Small intestine (tissue), 16 donors: ENCODE data around the gene KCNC3. TPM values are rescaled to one million over a fixed set of nuclear protein-coding genes. Genes with fewer than 3 reads are reported as not detected.

Experiments
- DNase-seq, 2 donors: peaks; one replicate each; pipeline versions ENCODE4 v3.0.0 to v3.0.0-alpha.2; 2013
- FAIRE-seq: peaks from 2 replicates; lab custom pipeline; 2012; peaks lifted over from hg19 to GRCh38; lab: Jason Lieb, UNC
- H3K27ac ChIP-seq, 3 donors: one replicate each; pipeline ENCODE4 v1.5.1; 2013; ENCODE audit warnings: low read length in 2 of 3, mild to moderate bottlenecking in 2 of 3, control low read depth in 1 of 3, inconsistent platforms in 1 of 3, low read depth in 1 of 3, moderate library complexity in 1 of 3
- H3K27me3 ChIP-seq, 3 donors: one replicate each; pipeline ENCODE4 v1.6.1; 2013; ENCODE audit warnings: low read length in 3 of 3, inconsistent platforms in 1 of 3; ENCODE audit not compliant: control insufficient read depth in 3 of 3, insufficient read depth in 3 of 3
- H3K36me3 ChIP-seq, 3 donors: one replicate each; pipeline ENCODE4 v1.6.1; 2013; ENCODE audit warnings: low read length in 3 of 3, inconsistent platforms in 1 of 3, low read depth in 1 of 3, mild to moderate bottlenecking in 1 of 3, moderate library complexity in 1 of 3; ENCODE audit not compliant: control insufficient read depth in 3 of 3, insufficient read depth in 2 of 3
- H3K4me1 ChIP-seq, 3 donors: one replicate each; pipeline ENCODE4 v1.6.1; 2013; ENCODE audit warnings: low read length in 2 of 3, inconsistent platforms in 1 of 3, low read depth in 1 of 3, mild to moderate bottlenecking in 1 of 3, moderate library complexity in 1 of 3; ENCODE audit not compliant: control insufficient read depth in 3 of 3, insufficient read depth in 2 of 3
- H3K4me3 ChIP-seq, 3 donors: one replicate each; pipeline ENCODE4 v1.5.1; 2013; ENCODE audit warnings: low read length in 3 of 3, control low read depth in 1 of 3, inconsistent platforms in 1 of 3, low read depth in 1 of 3, mild to moderate bottlenecking in 1 of 3, moderate library complexity in 1 of 3
- H3K9me3 ChIP-seq, 2 donors: one replicate each; pipeline ENCODE4 v1.6.1; 2013; ENCODE audit warnings: low read depth in 1 of 2, low read length in 1 of 2; ENCODE audit not compliant: control insufficient read depth in 2 of 2, insufficient read depth in 1 of 2
- WGBS, 3 donors: extraction: QIAGEN DNeasy Blood & Tissue Kit; methylation state at CpG; one replicate each; pipeline ENCODE4 v1.1.7; 2013; 5-methylcytosine and 5-hydroxymethylcytosine counted together
- long read RNA-seq, 10 donors: transcript quantifications; one replicate each; lab custom pipeline, GENCODE V29; 2026
- polyA plus RNA-seq, 4 donors: library from polyadenylated mRNA; stranded (reverse) in 3 of 4; unstranded in 1 of 4; fragments of 200-250 nt in 3 of 4; fragments of 120-200 nt in 1 of 4; gene quantifications; one replicate each; pipeline versions ENCODE4 v1.2.1 to v1.2.3, GENCODE V29; 2013
- donor health status: healthy with polysubstance abuse.
- donor health status: control.
- donor health status: control.
- donor health status: Bipolar disorder and iron deficiency.
- donor health status: healthy.

The KCNC3 gene
- 1 to 10 TPM in 1 of 4 donors, under 1 TPM in 3; 0.22 to 1.6 (median 0.43) TPM for polyA plus RNA-seq
- long read RNA-seq, donor 1: 0 reads
- long read RNA-seq, donor 2: 0 reads
- long read RNA-seq, donor 3: 0 reads
- long read RNA-seq, donor 4: 0 reads
- long read RNA-seq, donor 5: 0 reads
- long read RNA-seq, donor 6: 0 reads
- long read RNA-seq, donor 7: 0 reads
- long read RNA-seq, donor 8: 0 reads
- long read RNA-seq, donor 9: 0 reads
- long read RNA-seq, donor 10: 0 reads

- 1 to 2% (median 1%) methylated on average over 43 of the region's 43 CpGs for WGBS, 3 donors
- Histone ChIP-seq H3K36me3 (no peaks in the 10 kb centered on the region), H3K27me3 (peaks cover 0 to 69% (median 23%) of the 10 kb centered on the region in 3 donors), H3K4me3 (peak within 1 kb of the TSS in 2 of 3 donors; percentile 24 to 50), H3K4me1 (peaks cover 3 to 52% (median 3%) of the 10 kb centered on the region in 3 donors), H3K9me3 (peaks cover 0 to 5% of the 10 kb centered on the region in 2 donors), H3K27ac (peak within 1 kb of the TSS in 2 of 3 donors; percentile 35 to 47)
- DNase-seq: peak; percentile 97
- no peak for FAIRE-seq
Measured at GRCh38 chr19:50329146-50329925, at the start of gene KCNC3. Gene KCNC3 (minus strand): TSS chr19:50329377. CDS start chr19:50329082, 295 bp downstream.

DNA sequence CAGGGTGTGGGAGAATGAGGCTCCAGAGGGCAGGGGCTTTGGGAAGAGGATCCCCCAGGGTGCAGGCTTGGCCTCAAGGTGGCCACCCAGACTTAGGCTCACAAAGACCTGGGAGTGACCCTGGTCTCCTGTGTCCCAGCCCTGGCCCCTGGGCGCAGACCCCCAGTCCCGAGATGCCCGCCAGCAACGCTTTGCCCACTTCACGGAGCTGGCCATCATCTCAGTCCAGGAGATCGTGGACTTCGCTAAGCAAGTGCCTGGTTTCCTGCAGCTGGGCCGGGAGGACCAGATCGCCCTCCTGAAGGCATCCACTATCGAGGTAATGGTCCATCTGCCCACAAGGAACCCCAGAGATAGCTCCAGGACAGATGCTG, 49.7 kb upstream of the KCNC3 start:
- H3K4me1 ChIP-seq: no peaks in the 10 kb centered on the region
- no peak overlapping the region for H3K27ac ChIP-seq
- H3K4me3 ChIP-seq: no peak overlapping the region
- H3K36me3 ChIP-seq: peaks cover 13 to 61% (median 16%) of the 10 kb centered on the region in 3 donors
- FAIRE-seq (no peak), DNase-seq (no peak)
- no peaks in the 10 kb centered on the region for H3K27me3 ChIP-seq
- 94 to 96% (median 95%) methylated on average over 10 of the region's 10 CpGs for WGBS, 3 donors
- H3K9me3 ChIP-seq: no peaks in the 10 kb centered on the region

GRCh38 chr19:50378169-50378862, 49.1 kb upstream of the KCNC3 start:
- DNase-seq (no peak), FAIRE-seq (no peak)
- H3K9me3 ChIP-seq: no peaks in the 10 kb centered on the region
- no peak overlapping the region for H3K27ac ChIP-seq
- H3K4me3 ChIP-seq: no peak overlapping the region
- WGBS, 3 donors: 94 to 95% (median 94%) methylated on average over 36 of the region's 36 CpGs
- no peaks in the 10 kb centered on the region for H3K27me3 ChIP-seq
- no peaks in the 10 kb centered on the region for H3K4me1 ChIP-seq
- peaks cover 13 to 61% (median 16%) of the 10 kb centered on the region in 3 donors for H3K36me3 ChIP-seq

DNA sequence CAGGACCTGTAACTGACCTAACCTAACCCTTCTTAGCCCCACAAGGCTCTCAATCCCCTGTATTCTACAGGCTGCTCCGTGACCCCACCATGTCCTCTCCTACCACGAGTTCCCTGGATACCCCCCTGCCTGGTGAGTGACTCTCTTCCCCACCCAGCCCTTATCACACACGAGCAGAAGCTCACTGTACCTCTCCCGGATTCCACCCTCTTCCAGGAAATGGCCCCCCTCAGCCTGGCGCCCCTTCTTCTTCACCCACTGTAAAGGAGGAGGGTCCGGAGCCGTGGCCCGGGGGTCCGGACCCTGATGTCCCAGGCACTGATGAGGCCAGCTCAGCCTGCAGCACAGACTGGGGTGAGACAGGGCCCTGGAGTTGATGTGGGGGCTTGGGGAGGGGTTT, 48.3 kb upstream of the KCNC3 start:
- FAIRE-seq: no peak
- no peaks in the 10 kb centered on the region for H3K4me1 ChIP-seq
- no peak for DNase-seq
- H3K4me3 ChIP-seq: no peak overlapping the region
- H3K36me3 ChIP-seq: peaks cover 11 to 53% (median 13%) of the 10 kb centered on the region in 3 donors
- H3K9me3 ChIP-seq: no peaks in the 10 kb centered on the region
- 77 to 82% (median 80%) methylated on average over 8 to 9 of the region's 9 CpGs for WGBS, 3 donors
- no peak overlapping the region for H3K27ac ChIP-seq
- no peaks in the 10 kb centered on the region for H3K27me3 ChIP-seq

DNA sequence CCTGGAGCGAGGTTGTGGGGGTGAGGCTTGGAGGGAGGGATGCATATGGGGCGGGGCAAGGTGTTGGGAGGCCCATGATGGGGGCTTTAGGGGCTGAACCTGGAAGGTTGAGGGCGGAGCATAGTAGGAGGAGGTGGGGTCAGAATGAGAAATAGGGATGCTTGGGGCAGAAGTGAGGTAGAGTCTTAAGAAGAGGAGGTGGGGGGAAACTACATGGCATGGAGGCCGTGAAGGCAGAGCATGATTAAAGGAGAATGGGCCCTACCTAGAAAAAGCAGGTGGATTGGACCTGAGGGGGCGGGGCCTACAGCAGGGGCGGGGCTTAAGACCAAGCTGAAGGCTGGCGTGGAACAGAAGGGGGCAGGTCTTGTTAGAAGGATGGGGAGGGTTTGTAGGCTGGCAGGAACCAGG, 47.9 kb upstream of the KCNC3 start:
- no peak for FAIRE-seq
- no peaks in the 10 kb centered on the region for H3K9me3 ChIP-seq
- H3K27me3 ChIP-seq: no peaks in the 10 kb centered on the region
- 41 to 50% (median 48%) methylated on average over 6 to 7 of the region's 7 CpGs for WGBS, 3 donors
- peak overlapping the region in 1 of 3 donors; percentile 34 for H3K27ac ChIP-seq
- no peaks in the 10 kb centered on the region for H3K4me1 ChIP-seq
- H3K4me3 ChIP-seq: peak overlapping the region in 1 of 3 donors; percentile 92
- H3K36me3 ChIP-seq: peaks cover 6 to 49% (median 13%) of the 10 kb centered on the region in 3 donors
- DNase-seq: peak; percentile 32 to 45

DNA sequence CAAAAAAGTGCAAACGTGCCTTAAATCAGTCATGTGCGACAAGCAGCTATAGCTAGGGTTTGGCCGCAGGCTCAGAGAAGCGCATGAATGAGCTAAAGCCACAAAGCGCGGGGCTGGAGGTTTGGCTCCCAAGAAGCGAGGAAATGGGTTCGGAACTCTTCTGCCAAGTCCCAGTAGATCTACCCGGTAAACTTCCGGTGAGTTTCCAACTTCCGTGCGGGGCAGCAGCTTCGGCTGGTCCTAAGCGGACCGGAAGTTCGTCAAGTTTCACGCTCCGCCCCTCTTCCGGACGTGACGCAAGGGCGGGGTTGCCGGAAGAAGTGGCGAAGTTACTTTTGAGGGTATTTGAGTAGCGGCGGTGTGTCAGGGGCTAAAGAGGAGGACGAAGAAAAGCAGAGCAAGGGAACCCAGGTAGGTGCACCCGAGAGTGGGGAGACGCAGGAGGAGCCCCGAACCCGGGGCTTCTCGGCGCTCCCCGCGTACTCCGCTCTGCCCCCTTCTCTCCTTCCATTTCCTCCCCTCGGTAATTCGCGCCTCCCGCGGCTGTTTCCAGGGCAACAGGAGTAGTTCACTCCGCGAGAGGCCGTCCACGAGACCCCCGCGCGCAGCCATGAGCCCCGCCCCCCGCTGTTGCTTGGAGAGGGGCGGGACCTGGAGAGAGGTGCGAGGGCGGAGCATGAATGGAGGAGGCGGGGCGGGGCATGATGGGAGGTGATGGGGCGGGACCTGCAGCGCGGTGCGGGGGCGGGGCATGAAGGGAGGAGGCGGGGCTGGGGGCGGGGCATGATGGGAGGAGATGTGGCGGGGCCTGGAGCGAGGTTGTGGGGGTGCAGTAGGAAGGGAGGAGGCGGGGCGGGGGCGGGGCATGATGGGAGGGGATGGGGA, 47.2 kb upstream of the KCNC3 start, which contains the start of gene NR1H2:
Gene NR1H2, plus strand, starts transcription at position 292 of the 885 bp plus-strand sequence. CDS start 1,149 bp downstream, outside the sequence.
- H3K36me3 ChIP-seq: peaks cover 6 to 42% (median 10%) of the 10 kb centered on the region in 3 donors
- H3K9me3 ChIP-seq: no peaks in the 10 kb centered on the region
- no peaks in the 10 kb centered on the region for H3K27me3 ChIP-seq
- H3K4me1 ChIP-seq: no peaks in the 10 kb centered on the region
- peak within 1 kb of the TSS; percentile 97 to 100 (median 98) for H3K27ac ChIP-seq
- FAIRE-seq (no peak), DNase-seq (peak; percentile 97 to 98)
- peak within 1 kb of the TSS; percentile 80 to 92 (median 80) for H3K4me3 ChIP-seq
- 1% methylated on average over 55 to 67 of the region's 67 CpGs for WGBS, 3 donors

DNA sequence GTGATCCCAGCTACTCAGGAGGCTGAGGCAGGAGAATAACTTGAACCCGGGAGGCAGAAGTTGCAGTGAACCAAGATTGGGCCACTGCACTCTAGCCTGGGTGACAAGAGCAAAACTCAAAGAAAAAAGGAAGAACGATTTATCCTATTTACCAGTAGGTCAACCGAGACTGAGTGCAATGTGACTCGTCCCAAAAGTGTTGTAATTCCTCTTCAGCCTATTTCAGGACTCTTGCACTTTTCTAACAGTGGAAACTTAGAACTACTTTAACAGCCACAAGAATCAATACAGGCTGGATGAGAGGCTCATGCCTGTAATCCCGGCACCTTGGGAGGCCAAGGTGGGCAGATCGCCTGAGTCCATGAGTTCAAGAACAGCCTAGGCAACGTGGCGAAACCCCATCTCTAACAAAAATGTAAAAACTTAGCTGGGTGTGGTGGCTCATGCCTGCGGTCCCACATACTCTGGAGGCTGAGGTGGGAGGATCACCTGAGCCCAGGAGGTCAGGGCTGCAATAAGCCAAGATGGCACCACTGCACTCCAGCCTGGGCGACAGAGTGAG, 42.8 kb upstream of the KCNC3 start:
- Histone ChIP-seq H3K36me3 (no peaks in the 10 kb centered on the region), H3K4me3 (no peak overlapping the region), H3K9me3 (no peaks in the 10 kb centered on the region), H3K4me1 (peaks cover 0 to 2% (median 2%) of the 10 kb centered on the region in 3 donors), H3K27ac (no peak overlapping the region), H3K27me3 (no peaks in the 10 kb centered on the region)
- DNase-seq (no peak), FAIRE-seq (no peak)
- WGBS, 3 donors: 71 to 86% (median 80%) methylated on average over 10 of the region's 10 CpGs
